Activated naive CD8-positive, alpha-beta T cell treated with anti-CD3 and anti-CD28 coated beads for 36 hours (primary cell): ENCODE data around the gene AHNAK. TPM values are rescaled to one million over a fixed set of nuclear protein-coding genes. Genes with fewer than 3 reads are reported as not detected.
"Not testable (repeated sequence)": the region's sequence is repeated elsewhere in the genome, so short reads cannot be mapped to it uniquely, and the experiment has no call there.

Experiments
- DNase-seq: peaks from one replicate; pipeline ENCODE4 v3.0.0; 2021
- H3K27ac Mint-ChIP-seq: one replicate; pipeline ENCODE4 v1.8.0; 2022; ENCODE audit warnings: mild to moderate bottlenecking, moderate library complexity, mixed read lengths
- H3K27me3 Mint-ChIP-seq: one replicate; pipeline ENCODE4 v1.8.0; 2022; ENCODE audit warnings: mild to moderate bottlenecking, mixed read lengths
- H3K36me3 Mint-ChIP-seq: one replicate; pipeline ENCODE4 v1.8.0; 2021; ENCODE audit warnings: mild to moderate bottlenecking, mixed read lengths
- H3K4me1 Mint-ChIP-seq: one replicate; pipeline ENCODE4 v1.8.0; 2021; ENCODE audit warnings: mixed read lengths
- H3K4me3 Mint-ChIP-seq: one replicate; pipeline ENCODE4 v1.8.0; 2022; ENCODE audit warnings: mild to moderate bottlenecking, moderate library complexity, mixed read lengths
- H3K9me3 Mint-ChIP-seq: one replicate; pipeline ENCODE4 v1.8.0; 2022; ENCODE audit warnings: mixed read lengths
- total RNA-seq, 2 experiments: library from RNA; stranded (reverse); gene quantifications; one replicate each; pipeline ENCODE4 v1.2.3, GENCODE V29; 2021

AHNAK gene
- total RNA-seq, 2 experiments from 2014 or later = 12.3 to 12.5 TPM

- no peak overlapping the region for H3K4me3 Mint-ChIP-seq
- H3K4me1 Mint-ChIP-seq = peaks cover 15% of the 10 kb centered on the region
- no peak for DNase-seq
- peaks cover 34% of the 10 kb centered on the region for H3K36me3 Mint-ChIP-seq
- no peak overlapping the region for H3K27ac Mint-ChIP-seq
- H3K9me3 Mint-ChIP-seq = no peaks in the 10 kb centered on the region
- no peaks in the 10 kb centered on the region for H3K27me3 Mint-ChIP-seq
Observed at GRCh38 chr11:62577046-62577714, 30.6 kb upstream of the AHNAK start.

DNA sequence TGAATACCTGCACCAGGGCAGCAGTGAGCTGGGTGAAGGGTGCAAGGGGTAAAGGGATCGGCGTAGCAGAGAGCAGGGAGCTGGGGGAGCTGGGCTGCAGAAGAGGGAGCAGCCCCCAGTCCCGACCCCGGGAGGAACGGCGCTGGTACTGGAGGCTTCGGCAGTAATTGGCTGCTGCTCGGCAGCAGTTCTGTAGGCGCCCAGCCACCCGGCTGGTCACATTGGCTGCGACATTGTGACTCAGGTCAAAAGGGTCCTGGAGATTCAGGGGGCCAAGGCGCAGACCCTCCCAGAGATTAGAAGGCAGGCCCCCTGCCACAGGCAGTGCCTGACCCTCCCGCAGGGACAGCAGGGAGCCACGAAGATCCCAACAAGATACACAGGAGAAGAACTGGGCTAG lies 29.2 kb upstream of the AHNAK start:
- DNase-seq = no peak
- Mint-ChIP-seq H3K36me3 (peaks cover 44% of the 10 kb centered on the region), H3K27ac (no peak overlapping the region), H3K9me3 (no peaks in the 10 kb centered on the region), H3K27me3 (no peaks in the 10 kb centered on the region), H3K4me1 (peaks cover 28% of the 10 kb centered on the region), H3K4me3 (peak overlapping the region; percentile 89)

DNA sequence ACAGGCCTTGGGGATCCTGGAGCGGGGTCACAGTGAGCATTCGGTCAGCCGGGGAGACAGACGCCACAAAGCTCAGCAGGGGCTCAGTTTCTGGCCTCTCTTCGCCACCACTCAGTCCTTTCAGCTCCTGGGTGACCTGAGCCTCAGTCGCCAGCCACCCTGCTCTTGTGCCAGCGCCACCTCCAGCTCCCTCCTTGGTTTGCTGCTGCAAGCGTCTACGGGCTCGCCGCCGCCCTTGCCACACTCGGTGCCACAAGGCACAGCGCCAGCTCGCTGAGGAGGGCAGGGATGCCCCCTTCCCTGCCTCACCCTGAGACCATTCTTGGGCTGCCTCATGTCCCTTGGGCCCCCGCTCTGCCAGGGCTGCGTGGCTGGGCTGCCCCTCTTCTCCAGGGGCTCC lies 28.6 kb upstream of the AHNAK start:
- no peaks in the 10 kb centered on the region for H3K9me3 Mint-ChIP-seq
- peaks cover 48% of the 10 kb centered on the region for H3K36me3 Mint-ChIP-seq
- H3K27ac Mint-ChIP-seq = peak overlapping the region; percentile 99
- DNase-seq = no peak
- H3K4me1 Mint-ChIP-seq = peaks cover 33% of the 10 kb centered on the region
- H3K27me3 Mint-ChIP-seq = no peaks in the 10 kb centered on the region
- peak overlapping the region; percentile 89 for H3K4me3 Mint-ChIP-seq

DNA sequence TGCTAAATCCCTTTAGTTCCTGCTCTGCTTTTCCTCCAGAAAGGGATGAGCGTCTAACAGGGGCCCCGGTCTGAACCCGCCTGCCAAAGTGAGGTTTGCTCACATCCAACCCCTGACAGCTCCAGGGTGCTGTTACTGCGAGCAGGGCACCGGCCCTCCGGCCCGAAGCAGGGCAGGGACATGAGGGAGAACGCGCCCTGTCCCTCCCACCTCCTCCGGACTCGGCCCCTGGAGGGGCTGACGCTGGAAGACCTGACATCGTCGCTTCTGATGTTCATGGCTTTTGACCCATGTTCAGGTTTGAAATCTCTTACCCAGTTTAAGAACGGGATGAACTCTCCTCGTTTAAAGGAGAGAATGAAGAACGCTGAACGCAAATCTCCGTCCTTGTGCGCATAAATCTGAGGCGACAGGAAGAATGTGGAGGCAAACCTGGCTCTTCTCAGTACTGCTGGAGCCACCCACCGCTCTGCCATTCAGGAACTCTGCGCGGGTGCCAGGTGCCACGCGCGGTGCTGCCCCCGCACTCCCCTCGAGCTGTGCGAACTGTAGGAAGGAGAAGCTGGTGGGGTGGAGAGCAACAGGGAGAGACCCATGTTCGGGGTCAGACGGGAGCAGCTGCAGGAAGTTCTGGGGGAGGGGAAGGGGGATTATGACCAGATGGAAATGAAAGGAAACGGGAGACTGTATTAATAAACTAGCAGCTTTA lies 27.9 kb upstream of the AHNAK start:
- H3K36me3 Mint-ChIP-seq = peaks cover 54% of the 10 kb centered on the region
- H3K27me3 Mint-ChIP-seq = no peaks in the 10 kb centered on the region
- no peaks in the 10 kb centered on the region for H3K9me3 Mint-ChIP-seq
- H3K4me3 Mint-ChIP-seq = peak overlapping the region; percentile 89
- H3K27ac Mint-ChIP-seq = peak overlapping the region; percentile 99
- H3K4me1 Mint-ChIP-seq = peaks cover 37% of the 10 kb centered on the region
- peak; percentile 40 for DNase-seq

DNA sequence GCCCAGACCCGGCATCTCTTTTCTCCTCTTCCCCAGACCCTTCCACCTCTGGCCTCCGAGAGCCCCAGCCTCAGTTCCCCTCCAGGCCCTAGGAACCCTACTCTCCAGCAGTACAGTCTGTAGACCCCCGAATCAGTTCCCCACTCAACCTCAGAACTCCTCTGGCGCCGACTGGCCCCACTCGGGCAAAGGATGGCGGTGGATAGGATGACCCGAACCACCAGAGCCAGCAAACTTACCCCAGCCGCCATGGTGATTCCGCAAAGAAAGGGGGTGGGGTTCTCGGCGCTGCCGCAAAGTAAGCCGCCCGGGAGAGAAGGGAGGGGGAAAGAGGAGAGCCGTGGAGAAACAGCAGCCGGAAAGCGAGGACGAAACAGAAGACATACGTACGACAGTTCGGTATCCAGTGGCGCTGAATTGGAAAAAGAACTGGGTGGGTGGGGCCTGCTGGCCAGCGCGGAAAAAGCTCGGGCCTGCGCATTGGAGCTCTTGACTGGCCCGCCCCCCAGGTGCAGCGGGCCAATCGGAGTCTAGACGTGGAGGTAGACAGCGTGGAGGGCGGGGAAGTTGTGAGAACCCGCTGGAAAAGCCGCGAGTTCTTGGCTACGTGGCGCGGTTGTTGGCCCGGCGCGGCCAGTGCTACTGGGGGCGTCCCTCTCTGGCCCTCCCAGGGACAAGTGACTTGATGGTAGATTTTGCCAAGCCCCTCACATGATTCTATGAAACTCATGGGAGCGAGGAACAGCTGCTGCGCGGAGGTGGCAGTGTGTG lies 27.2 kb upstream of the AHNAK start, which contains the start of gene EEF1G:
EEF1G (minus strand) TSS at position 300 of the 771 bp plus-strand sequence; CDS start at position 251, 49 bp downstream.
- no peaks in the 10 kb centered on the region for H3K9me3 Mint-ChIP-seq
- peak within 1 kb of the TSS; percentile 89 for H3K4me3 Mint-ChIP-seq
- H3K27ac Mint-ChIP-seq = peak within 1 kb of the TSS; percentile 99
- DNase-seq = peak; percentile 99
- peaks cover 39% of the 10 kb centered on the region for H3K4me1 Mint-ChIP-seq
- peaks cover 56% of the 10 kb centered on the region for H3K36me3 Mint-ChIP-seq
- H3K27me3 Mint-ChIP-seq = no peaks in the 10 kb centered on the region

GRCh38 chr11:62573006-62573591 lies 26.5 kb upstream of the AHNAK start:
- no peak for DNase-seq
- no peaks in the 10 kb centered on the region for H3K27me3 Mint-ChIP-seq
- H3K4me3 Mint-ChIP-seq = peak overlapping the region; percentile 89
- peaks cover 59% of the 10 kb centered on the region for H3K36me3 Mint-ChIP-seq
- H3K9me3 Mint-ChIP-seq = no peaks in the 10 kb centered on the region
- peak overlapping the region; percentile 99 for H3K27ac Mint-ChIP-seq
- peaks cover 43% of the 10 kb centered on the region for H3K4me1 Mint-ChIP-seq

DNA sequence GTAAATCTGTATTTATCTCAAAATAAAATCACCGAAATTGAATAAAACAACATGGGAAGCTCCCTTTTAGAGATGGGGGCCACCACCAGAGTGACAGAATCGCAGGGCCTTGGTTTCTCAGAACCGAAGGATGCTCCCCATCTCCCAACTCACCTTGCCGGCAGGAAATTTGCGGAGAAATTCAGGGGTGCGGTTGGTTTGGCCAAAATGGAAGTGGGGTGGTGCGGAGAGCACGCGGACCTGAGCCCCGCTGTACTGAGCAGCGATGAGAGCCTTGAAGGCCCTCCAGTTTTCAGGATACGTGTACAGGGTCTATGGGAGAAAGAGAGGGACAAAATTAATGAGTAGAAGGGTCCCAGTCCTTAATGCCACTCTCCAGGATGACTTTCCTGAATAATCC lies 25.8 kb upstream of the AHNAK start:
- Mint-ChIP-seq H3K27me3 (no peaks in the 10 kb centered on the region), H3K36me3 (peaks cover 61% of the 10 kb centered on the region), H3K4me1 (peaks cover 44% of the 10 kb centered on the region), H3K4me3 (peak overlapping the region; percentile 89), H3K27ac (peak overlapping the region; percentile 99), H3K9me3 (no peaks in the 10 kb centered on the region)
- DNase-seq = no peak

DNA sequence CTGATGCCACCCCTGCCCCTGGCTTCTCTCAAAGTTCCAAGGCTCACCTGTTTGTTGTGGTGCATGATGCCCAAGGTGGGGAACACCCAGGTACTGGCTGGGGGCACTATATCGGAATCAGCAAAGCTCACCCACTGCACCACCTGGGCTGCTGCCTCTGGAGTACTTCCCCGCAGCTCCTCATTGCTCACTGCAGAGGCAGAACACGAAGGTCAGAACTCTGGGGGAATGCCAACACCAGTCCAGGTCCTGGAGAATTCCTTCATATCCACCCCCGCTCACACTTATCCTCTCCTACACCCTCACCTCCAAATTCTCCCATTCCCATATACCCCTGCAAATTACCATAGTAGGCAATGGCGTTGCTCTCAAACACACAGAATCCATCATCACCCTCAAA lies 24.9 kb upstream of the AHNAK start:
- not testable (repeated sequence) for DNase-seq, H3K27me3 Mint-ChIP-seq, H3K9me3 Mint-ChIP-seq
- Mint-ChIP-seq H3K36me3 (peaks cover 69% of the 10 kb centered on the region), H3K4me1 (peaks cover 51% of the 10 kb centered on the region), H3K4me3 (peak overlapping the region; percentile 89), H3K27ac (peak overlapping the region; percentile 99)

DNA sequence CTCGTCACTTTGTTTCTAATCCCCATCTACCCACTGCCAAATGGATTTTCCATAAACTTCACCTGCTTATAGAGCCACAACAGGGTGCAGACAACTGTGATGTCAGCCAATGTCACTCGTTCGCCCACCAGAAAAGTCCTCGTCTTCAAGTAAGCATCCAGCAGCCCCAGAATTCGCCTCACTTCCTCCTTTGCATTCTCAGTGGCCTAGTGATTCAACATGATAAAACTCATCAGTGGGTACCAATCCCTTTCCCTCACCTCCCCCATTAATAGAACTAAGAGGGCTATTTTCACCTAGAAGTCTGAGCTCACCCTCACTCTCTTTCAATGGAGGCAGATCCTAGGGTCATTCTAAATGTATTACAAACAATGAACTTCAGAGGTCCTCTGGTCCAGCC lies 24.3 kb upstream of the AHNAK start:
- Mint-ChIP-seq H3K4me3 (peak overlapping the region; percentile 89), H3K27ac (peak overlapping the region; percentile 99), H3K36me3 (peaks cover 73% of the 10 kb centered on the region), H3K4me1 (peaks cover 55% of the 10 kb centered on the region)
- not testable (repeated sequence) for DNase-seq, H3K9me3 Mint-ChIP-seq, H3K27me3 Mint-ChIP-seq

DNA sequence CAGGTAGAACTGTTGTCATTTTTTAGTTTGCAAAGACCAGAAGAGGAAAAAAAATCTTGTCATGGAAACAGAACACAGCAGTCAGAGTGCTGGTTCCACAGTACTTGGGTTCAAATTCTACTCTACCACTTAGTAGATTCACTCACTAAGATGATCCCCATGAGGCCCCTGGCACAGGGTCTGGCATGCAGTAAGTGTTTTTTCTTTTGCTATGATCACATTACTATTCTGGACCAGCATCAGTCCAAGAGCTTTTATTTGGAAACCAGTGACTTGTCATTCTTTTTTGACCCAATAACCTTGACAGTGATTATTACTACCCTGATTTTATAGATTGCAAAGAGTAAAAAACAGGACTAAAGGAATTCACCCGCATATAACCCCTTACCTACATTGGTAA lies 23.0 kb upstream of the AHNAK start:
- no peak for DNase-seq
- H3K9me3 Mint-ChIP-seq = no peaks in the 10 kb centered on the region
- H3K4me1 Mint-ChIP-seq = peaks cover 53% of the 10 kb centered on the region
- peaks cover 75% of the 10 kb centered on the region for H3K36me3 Mint-ChIP-seq
- H3K27ac Mint-ChIP-seq = peak overlapping the region; percentile 43
- H3K27me3 Mint-ChIP-seq = no peaks in the 10 kb centered on the region
- H3K4me3 Mint-ChIP-seq = no peak overlapping the region

GRCh38 chr11:62567018-62567633 lies 20.5 kb upstream of the AHNAK start:
- peaks cover 54% of the 10 kb centered on the region for H3K36me3 Mint-ChIP-seq
- H3K27ac Mint-ChIP-seq = peak overlapping the region; percentile 83
- peaks cover 48% of the 10 kb centered on the region for H3K4me1 Mint-ChIP-seq
- H3K27me3 Mint-ChIP-seq = no peaks in the 10 kb centered on the region
- no peak for DNase-seq
- peak overlapping the region; percentile 18 for H3K4me3 Mint-ChIP-seq
- H3K9me3 Mint-ChIP-seq = no peaks in the 10 kb centered on the region

- peaks cover 51% of the 10 kb centered on the region for H3K36me3 Mint-ChIP-seq
- peak overlapping the region; percentile 10 for H3K27ac Mint-ChIP-seq
- peaks cover 45% of the 10 kb centered on the region for H3K4me1 Mint-ChIP-seq
- no peak for DNase-seq
- no peak overlapping the region for H3K4me3 Mint-ChIP-seq
- H3K9me3 Mint-ChIP-seq = no peaks in the 10 kb centered on the region
- H3K27me3 Mint-ChIP-seq = no peaks in the 10 kb centered on the region
Observed at GRCh38 chr11:62566247-62566646, 19.6 kb upstream of the AHNAK start.

GRCh38 chr11:62565100-62565802 lies 18.6 kb upstream of the AHNAK start:
- Mint-ChIP-seq H3K4me1 (peaks cover 46% of the 10 kb centered on the region), H3K27me3 (no peaks in the 10 kb centered on the region), H3K36me3 (peaks cover 45% of the 10 kb centered on the region), H3K9me3 (no peaks in the 10 kb centered on the region), H3K4me3 (no peak overlapping the region), H3K27ac (peak overlapping the region; percentile 64)
- DNase-seq = no peak

DNA sequence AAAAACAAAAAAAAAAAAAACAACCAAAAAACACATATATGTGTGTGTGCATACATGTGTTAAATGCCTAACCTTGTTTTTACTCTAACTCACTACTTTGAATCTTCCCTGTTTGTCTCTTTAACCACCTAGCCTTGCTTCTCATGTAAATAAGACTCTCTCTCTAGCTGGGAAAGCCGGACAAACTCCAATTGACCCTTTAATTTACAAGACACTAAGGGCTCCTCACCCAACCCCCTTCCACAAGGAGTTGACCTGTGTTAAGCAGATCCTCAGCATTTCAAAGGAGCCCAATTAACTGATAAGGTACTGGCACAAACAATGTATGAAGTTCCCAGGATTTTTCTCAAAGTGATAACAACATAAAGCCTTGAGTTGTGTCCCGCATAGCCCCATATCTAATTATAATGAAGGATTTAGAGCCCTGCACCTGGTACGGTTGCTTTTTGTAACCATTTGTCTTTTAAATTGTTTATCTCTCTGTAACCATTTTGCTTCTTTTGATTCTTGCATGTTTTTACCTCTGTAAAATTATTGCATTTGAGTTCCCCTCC lies 15.1 kb upstream of the AHNAK start:
- H3K9me3 Mint-ChIP-seq, H3K4me3 Mint-ChIP-seq, DNase-seq, H3K27me3 Mint-ChIP-seq: not testable (repeated sequence)
- Mint-ChIP-seq H3K27ac (peak overlapping the region; percentile 50), H3K36me3 (peaks cover 48% of the 10 kb centered on the region), H3K4me1 (peaks cover 53% of the 10 kb centered on the region)
